ENCODE measurements around the gene TREM1.

- TF ChIP-seq, protein P1, sequence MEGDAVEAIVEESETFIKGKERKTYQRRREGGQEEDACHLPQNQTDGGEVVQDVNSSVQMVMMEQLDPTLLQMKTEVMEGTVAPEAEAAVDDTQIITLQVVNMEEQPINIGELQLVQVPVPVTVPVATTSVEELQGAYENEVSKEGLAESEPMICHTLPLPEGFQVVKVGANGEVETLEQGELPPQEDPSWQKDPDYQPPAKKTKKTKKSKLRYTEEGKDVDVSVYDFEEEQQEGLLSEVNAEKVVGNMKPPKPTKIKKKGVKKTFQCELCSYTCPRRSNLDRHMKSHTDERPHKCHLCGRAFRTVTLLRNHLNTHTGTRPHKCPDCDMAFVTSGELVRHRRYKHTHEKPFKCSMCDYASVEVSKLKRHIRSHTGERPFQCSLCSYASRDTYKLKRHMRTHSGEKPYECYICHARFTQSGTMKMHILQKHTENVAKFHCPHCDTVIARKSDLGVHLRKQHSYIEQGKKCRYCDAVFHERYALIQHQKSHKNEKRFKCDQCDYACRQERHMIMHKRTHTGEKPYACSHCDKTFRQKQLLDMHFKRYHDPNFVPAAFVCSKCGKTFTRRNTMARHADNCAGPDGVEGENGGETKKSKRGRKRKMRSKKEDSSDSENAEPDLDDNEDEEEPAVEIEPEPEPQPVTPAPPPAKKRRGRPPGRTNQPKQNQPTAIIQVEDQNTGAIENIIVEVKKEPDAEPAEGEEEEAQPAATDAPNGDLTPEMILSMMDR (IDR thresholded peaks at IDR 0.05) = no peak
- TF ChIP-seq POLR2A (IDR thresholded peaks at IDR 0.05) = no peak
Observed at GRCh38 chr6:41321183-41321582, 34.7 kb upstream of the TREM1 start.
